HG03095 (cell line): ENCODE results near the gene PDE11A.

Source experiments
- ATAC-seq: cut with Tn5 transposase; IDR thresholded peaks from one replicate; pipeline ENCODE4 v1.9.1; 2021; ENCODE audit warnings: moderate library complexity; ENCODE audit not compliant: unreplicated experiment

PDE11A gene

GRCh38 chr2:177708106-177708505 lies 364.5 kb downstream of the PDE11A start:
- no peak for ATAC-seq

GRCh38 chr2:177705511-177706173 lies 366.9 kb downstream of the PDE11A start:
- no peak for ATAC-seq

- ATAC-seq = no peak
Measured at GRCh38 chr2:177703159-177703558, 369.4 kb downstream of the PDE11A start.

GRCh38 chr2:177698281-177698680 lies 374.3 kb downstream of the PDE11A start:
- ATAC-seq = no peak

- no peak for ATAC-seq
Measured at GRCh38 chr2:177694348-177694747, 378.2 kb downstream of the PDE11A start.

GRCh38 chr2:177693658-177694339 lies 378.8 kb downstream of the PDE11A start:
- no peak for ATAC-seq

GRCh38 chr2:177692783-177693269 lies 379.8 kb downstream of the PDE11A start:
- ATAC-seq = no peak

- ATAC-seq = no peak
Measured at GRCh38 chr2:177692042-177692782, 380.4 kb downstream of the PDE11A start.

- ATAC-seq = no peak
Measured at GRCh38 chr2:177691177-177691576, 381.4 kb downstream of the PDE11A start.

GRCh38 chr2:177689623-177690022 lies 383.0 kb downstream of the PDE11A start:
- ATAC-seq = no peak

GRCh38 chr2:177688844-177689243 lies 383.7 kb downstream of the PDE11A start:
- no peak for ATAC-seq

GRCh38 chr2:177683661-177684069 lies 388.9 kb downstream of the PDE11A start:
- no peak for ATAC-seq

- no peak for ATAC-seq
Measured at GRCh38 chr2:177682836-177683660, 389.5 kb downstream of the PDE11A start.

GRCh38 chr2:177682006-177682405 lies 390.6 kb downstream of the PDE11A start:
- ATAC-seq = no peak

- ATAC-seq = no peak
Measured at GRCh38 chr2:177680866-177681712, 391.5 kb downstream of the PDE11A start.

- no peak for ATAC-seq
Measured at GRCh38 chr2:177679611-177680605, 392.7 kb downstream of the PDE11A start.

- no peak for ATAC-seq
Measured at GRCh38 chr2:177678939-177679338, 393.6 kb downstream of the PDE11A start.

GRCh38 chr2:177676636-177677035 lies 395.9 kb downstream of the PDE11A start:
- no peak for ATAC-seq

GRCh38 chr2:177675825-177676224 lies 396.8 kb downstream of the PDE11A start:
- no peak for ATAC-seq
